Stimulated activated CD8-positive, alpha-beta memory T cell treated with anti-CD3 and anti-CD28 coated beads, Interleukin-15, amount 100 ng/mL, for 48 hours (primary cell): ENCODE results near the gene RTF1.
"Not testable (repeated sequence)": the region's sequence is repeated elsewhere in the genome, so short reads cannot be mapped to it uniquely, and the experiment has no call there.

Source experiments
- DNase-seq, 2 donors: peaks; one replicate each; pipeline ENCODE4 v3.0.0-alpha.2; 2020; ENCODE audit warnings: low read depth in 2 of 2

RTF1 gene

DNA sequence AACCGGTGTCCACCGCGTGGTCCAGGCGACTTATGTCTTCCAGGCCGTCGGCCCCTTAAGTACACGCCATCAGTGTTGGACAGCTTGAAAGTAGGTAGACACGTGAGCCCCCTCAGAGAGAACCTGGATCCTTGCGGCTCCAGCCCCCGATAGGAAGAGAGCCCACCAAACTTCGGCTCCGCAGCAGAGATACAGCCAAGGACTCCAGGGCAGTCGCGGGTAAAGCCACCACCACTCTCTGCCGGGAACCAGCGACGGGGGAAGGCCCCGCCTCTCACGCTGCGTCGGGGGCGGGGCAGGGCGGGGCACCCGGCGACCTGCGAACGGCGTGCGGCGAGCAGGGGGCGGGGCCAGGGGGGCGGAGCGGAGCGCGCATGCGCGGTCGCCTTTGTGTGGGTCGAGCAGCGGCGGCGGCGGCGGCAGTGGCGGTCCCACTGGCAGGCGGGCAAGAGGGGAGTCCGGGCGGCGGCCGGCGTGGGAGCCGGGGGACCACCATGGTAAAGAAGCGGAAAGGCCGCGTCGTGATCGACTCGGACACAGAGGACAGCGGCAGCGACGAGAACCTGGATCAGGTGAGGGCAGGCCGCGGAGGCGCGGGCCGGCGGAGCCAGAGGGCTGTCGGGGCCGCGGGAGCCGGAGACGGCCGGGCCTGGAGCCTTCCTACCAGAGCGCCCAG is at the start of gene RTF1:
Gene RTF1, plus strand, starts transcription at position 354 of the 676 bp plus-strand sequence. Its CDS starts 21 bp downstream, at position 375.
- peak; percentile 97 to 98 for DNase-seq

DNA sequence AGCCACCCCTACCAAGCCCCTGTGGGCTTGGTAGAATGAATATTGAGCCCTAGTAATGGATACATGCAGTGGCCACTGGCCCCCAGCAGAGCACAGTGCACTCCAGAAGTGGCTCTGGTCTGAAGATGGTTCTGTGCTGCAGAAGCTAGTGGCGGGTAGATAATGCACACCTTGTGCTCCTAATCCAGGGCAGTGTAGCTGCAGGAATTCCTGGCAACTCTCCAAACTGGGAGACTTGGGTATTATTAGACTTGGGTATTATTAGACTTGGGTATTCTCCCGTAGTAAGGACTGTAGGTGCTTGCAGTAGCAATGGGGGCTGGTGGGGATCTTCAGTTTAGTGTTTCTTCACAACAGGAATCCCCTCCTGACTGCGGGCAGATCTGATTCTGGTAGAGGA is 49.5 kb upstream of the RTF1 start:
- no peak for DNase-seq

GRCh38 chr15:41377978-41378377 is 38.9 kb upstream of the RTF1 start:
- DNase-seq: no peak

DNA sequence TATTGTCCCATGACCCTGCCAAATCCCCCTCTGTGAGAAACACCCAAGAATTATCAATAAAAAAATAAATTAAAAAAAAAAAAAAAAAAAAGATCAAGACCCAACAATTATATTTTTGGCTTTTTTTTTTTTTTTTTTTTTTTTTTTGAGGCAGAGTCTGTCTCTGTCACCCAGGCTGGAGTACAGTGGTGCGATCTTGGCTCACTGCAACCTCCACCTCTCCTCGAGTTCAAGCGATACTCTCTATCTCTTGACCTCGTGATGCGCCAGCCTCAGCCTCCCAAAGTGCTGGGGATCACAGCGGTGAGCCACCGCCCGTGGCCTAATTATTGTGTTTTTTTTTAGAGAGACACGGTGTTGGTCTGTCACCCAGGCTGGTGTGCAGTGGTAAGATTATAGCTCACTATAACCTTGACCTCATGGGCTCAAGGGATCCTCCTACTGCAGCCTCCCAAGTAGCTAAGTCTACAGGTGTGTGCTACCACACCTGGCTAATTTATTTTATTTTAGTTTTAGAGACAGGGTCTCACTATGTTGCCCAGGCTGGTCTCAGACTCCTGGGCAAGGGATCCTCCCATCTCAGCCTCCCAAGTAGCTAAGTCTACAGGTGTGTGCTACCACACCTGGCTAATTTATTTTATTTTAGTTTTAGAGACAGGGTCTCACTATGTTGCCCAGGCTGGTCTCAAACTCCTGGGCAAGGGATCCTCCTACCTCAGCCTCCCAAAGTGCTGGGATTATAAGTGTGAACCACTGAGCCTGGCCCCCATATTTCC is 32.7 kb upstream of the RTF1 start:
- DNase-seq: not testable (repeated sequence)

DNA sequence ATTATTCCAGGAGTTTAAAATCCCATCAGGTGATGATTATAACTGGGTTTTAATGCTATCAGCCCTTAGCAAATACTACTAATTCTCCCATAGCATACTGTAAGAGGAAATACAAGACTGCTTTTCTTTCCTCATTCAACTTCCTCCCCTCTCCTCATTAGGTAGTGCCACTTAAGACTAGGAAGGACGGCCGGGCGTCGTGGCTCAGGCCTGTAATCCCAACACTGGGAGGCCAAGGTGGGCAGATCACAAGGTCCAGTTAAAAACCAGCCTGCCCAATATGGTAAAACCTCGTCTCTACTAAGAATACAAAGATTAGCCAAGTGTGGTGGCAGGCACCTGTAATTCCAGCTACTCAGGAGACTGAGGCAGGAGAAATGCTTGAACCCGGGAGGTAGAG is 29.2 kb upstream of the RTF1 start:
- DNase-seq: no peak

DNA sequence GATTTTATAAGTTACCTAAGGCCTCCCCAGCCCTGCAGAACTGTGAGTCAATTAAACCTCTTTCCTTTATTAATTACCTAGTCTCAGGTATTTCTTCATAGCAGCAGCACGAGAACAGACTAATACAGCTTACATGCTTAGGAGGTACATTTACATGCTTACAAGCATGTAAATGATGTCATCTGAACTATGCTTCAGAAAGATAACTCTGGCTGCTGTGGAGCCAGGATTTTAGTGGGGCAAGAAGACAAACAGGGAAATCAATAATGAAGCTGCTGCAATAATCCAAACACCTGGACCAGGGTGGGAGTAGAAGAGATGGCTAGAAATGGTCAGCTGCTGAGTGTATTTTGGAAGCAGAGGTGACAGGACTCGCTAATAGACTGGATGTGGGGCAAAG is 24.2 kb upstream of the RTF1 start:
- no peak for DNase-seq

DNA sequence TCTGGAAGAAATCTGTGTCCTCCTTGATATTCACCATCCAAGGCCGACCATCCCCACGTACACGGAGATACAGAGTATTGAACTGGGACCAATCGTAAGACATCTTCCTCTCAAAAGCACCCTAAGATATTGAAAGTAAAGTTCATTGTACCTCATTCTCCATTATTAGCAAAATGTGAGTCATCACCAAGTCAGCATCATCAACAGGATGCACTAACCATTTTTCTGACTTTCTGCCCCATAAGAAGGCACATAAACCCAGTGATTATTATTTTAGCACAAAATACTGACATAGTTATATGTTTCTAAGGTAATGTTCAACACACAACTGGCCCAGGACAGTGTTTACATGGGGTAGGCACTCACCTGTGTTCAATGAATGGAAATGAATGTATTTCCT is 22.0 kb upstream of the RTF1 start:
- DNase-seq: no peak

- DNase-seq: no peak
Measured at GRCh38 chr15:41396111-41396510, 20.8 kb upstream of the RTF1 start.

DNA sequence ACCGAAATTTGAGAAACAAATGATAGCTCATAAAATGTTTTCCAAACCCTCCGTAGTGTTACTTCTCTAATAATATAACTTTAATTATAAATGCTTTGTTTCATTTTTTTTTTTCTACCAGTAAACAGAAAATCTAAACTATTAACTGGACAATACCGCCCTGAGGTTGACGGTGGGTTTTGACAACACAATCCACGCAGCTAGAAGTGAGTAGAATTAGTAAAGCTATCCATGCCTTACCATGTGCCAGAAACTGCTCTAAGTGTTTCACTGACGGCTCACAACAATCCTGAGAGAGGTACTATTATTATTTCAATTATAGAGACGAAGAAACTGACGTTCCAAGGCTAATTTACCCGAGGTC is 15.0 kb upstream of the RTF1 start:
- DNase-seq: no peak

GRCh38 chr15:41407341-41407740 is 9.6 kb upstream of the RTF1 start:
- DNase-seq: no peak

- DNase-seq: no peak
Measured at GRCh38 chr15:41408234-41408641, 8.7 kb upstream of the RTF1 start.

- no peak for DNase-seq
Measured at GRCh38 chr15:41411031-41411430, 5.9 kb upstream of the RTF1 start.

DNA sequence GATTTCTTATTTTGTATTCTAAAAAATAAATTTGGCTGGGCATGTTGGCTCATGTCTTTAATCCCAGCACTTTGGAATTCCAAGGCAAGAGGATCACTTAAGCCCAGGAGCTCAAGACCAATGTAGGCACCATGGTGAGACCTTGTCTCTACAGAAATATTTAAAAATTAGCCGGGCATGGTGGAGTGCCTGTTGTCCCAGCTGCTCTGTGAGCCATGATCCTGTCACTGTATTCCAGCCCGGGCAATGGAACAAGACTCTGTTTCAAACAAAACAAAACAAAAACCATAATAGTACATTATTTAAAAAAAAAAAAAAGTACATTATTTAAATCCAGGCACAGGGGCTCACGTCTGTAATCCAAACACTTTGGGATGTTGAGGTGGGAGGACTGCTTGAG is 5.5 kb upstream of the RTF1 start:
- no peak for DNase-seq

DNA sequence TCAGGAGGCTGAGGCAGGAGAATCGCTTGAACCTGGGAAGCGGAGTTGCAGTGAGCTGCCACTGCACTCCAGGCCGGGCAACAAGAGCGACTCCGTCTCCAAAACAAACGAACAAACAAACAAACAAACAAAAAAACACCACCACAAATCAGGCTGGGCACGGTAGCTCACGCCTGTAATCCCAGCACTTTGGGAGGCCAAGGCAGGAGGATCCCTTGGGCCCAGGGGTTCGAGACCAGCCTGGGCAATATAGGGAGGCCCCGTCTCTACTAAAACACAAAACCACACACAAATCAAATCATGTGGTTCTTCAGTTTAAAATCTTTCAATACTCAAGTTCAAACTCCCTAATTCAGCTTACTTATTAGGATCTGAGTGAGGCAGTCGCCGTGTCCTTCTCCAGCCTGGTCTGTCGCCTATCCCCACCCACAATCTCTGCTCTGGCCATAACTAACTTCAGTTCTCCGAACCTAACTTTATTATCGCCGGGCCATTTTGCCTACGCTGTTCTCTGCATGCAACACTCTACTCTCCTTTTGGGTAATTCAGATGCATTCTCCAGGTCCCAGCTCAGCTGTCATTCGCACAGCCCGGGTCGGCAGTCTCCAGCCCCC is 660 bp upstream of the RTF1 start:
- no peak for DNase-seq

GRCh38 chr15:41417418-41418195 is 712 bp downstream of the RTF1 start:
- peak in 1 of 2 donors; percentile 9 for DNase-seq

DNA sequence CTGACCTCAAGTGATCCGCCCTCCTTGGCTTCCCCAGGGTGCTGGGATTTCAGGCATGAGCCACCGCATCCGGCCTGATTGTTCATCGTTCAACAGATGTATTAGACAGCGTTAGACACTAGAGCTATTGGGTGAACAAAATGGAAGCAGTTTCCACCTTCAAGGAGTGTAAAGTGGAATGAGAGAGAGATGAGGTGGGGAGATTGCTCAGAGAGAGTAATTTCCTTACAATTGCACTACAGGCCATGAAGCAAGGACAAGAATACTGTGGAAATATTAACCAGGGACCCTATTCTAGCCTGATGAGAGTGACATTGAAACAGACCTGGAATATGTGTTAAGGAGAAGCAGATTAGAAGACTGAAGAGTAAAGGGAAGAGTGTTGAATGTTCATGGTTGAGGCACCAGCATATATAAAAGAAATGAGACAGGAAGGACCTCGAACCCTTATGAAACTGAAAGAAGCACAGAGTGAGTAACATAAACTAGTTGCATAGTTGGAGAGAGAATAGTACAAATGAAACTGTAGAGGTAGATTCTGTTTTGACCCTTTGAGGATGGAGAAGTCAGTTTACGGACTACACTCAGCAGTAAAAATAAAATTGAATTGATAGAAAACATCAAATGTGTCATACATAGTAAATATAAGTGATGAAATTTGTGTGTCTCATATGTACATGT is 7.2 kb downstream of the RTF1 start:
- DNase-seq: no peak

- DNase-seq: no peak
Measured at GRCh38 chr15:41424809-41425208, 7.9 kb downstream of the RTF1 start.

DNA sequence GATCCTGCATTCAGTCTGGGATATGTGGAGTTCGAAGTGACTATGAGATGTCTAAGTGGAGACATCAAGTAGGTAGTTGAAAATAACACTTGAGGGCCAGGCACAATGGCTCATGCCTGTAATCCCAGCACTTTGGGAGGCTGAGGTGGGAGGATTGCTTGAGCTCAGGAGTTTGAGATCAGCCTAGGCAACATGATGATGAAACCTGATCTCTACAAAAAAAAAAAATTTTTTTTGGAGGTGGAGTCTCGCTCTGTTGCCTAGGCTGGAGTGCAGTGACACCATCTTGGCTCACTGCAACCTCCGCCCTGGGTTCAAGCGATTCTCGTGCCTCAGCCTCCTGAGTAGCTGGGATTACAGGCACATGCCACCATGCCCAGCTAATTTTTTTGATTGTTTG is 9.0 kb downstream of the RTF1 start:
- not testable (repeated sequence) for DNase-seq

DNA sequence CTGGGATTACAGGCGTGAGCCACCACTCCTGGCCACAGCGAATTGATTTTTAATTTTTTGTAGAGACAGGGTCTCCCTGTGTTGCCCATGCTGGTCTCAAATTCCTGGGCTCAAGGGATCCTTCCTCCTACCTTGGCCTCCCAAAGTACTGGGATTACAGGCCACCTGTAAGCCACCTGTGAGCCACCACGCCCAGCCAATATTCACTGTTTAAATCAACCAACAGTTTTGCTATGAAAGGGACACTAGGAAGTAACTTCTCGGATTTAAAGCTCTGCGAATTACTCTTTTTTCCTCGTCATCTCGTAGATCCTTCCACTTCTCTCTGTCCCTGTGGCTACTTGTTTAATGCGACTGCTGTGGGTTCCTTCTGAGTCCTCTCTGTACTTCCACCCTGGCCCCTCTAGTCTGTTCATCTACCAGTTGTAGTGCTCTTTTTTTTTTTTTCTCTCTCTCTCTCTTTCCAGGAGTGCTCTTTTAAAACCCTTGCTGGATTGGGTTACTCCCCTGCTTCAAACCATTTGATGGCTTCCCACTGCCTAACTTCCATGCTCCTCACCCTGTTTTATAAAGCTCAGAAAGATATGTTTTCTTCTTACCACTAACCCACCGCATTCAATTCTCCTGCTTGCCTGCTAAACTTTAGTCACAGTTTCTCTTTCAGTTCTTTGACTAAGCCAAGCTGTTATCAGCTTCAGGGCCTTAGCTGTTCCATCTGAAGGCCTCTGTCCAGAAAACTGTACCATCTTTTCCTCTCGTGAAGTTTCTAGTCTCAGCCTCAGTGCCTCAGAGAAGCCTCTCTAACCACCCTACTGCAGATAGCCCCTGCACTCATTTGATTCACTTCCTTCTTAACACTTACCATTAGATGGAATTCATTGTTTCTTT is 12.4 kb downstream of the RTF1 start:
- DNase-seq: no peak

GRCh38 chr15:41435037-41435786 is 18.3 kb downstream of the RTF1 start:
- DNase-seq: no peak
